H1 (cell line): ENCODE data around the gene TNFRSF18. TPM values are rescaled to one million over a fixed set of nuclear protein-coding genes. Genes with fewer than 3 reads are reported as not detected.

Experiments
- BCL11A ChIP-seq, 2 experiments: IDR thresholded peaks; one replicate each; pipeline ENCODE4 v1.6.1; 2011; ENCODE audit warnings: low read depth in 2 of 2, low read length in 2 of 2, mild to moderate bottlenecking in 2 of 2
- BRCA1 ChIP-seq: IDR thresholded peaks from 2 replicates; pipeline ENCODE4 v1.6.1; 2012; ENCODE audit warnings: low read depth, low read length, improper control_type of control experiment
- NANOG ChIP-seq: IDR thresholded peaks from 2 replicates; pipeline ENCODE4 v1.6.1; 2011; ENCODE audit warnings: low read length, low read depth, mild to moderate bottlenecking, inconsistent platforms; ENCODE audit not compliant: insufficient read depth, poor library complexity, severe bottlenecking
- polyA plus RNA-seq, 7 experiments: library from polyadenylated mRNA; depleted of rRNA in 3 of 7; stranded (reverse) in 5 of 7; unstranded in 2 of 7; fragments of >200 nt in 5 of 7; fragments of 200-250 nt in 2 of 7; gene quantifications; 1 replicate in 5 of 7; 2 replicates in 1 of 7; 4 replicates in 1 of 7; pipeline versions ENCODE4 v1.2.1 to v1.2.3, GENCODE V29; 2011 to 2013; ENCODE audit warnings: missing spikeins in 2 of 7, mixed read lengths in 2 of 7
- total RNA-seq: library from RNA; stranded (reverse); fragmentation: NEBNext Ultra II Directional; extraction: Animal tissue kit (Norgen Biotek cat#: 25700); gene quantifications from 2 replicates; pipeline ENCODE4 v1.2.1, GENCODE V29; 2021

The TNFRSF18 gene
- total and polyA plus RNA-seq, 2 of the 8 experiments (the other 6 are each of a cell fraction or from before 2014, with no cell fraction given) = 1.5 to 2.5 TPM

GRCh38 chr1:1177452-1178206 is 28.8 kb downstream of the TNFRSF18 start (continued):
- TF ChIP-seq NANOG = no peak
- TF ChIP-seq BCL11A (IDR thresholded peaks at IDR 0.05; ENCODE audit: low read depth in 2 of 2, low read length in 2 of 2) = no peak
- TF ChIP-seq BRCA1 = no peak
